Measurements from ENCODE around the gene RBM7. TPM values are rescaled to one million over a fixed set of nuclear protein-coding genes. Genes with fewer than 3 reads are reported as not detected.
A peak's percentile ranks its signal among the peaks of the same experiment; 100 is the strongest.

The RBM7 gene
- total and polyA plus RNA-seq, 2 of the 13 experiments (the other 11 are each of a cell fraction or from before 2014, with no cell fraction given) = 30.5 to 32.3 TPM

DNA sequence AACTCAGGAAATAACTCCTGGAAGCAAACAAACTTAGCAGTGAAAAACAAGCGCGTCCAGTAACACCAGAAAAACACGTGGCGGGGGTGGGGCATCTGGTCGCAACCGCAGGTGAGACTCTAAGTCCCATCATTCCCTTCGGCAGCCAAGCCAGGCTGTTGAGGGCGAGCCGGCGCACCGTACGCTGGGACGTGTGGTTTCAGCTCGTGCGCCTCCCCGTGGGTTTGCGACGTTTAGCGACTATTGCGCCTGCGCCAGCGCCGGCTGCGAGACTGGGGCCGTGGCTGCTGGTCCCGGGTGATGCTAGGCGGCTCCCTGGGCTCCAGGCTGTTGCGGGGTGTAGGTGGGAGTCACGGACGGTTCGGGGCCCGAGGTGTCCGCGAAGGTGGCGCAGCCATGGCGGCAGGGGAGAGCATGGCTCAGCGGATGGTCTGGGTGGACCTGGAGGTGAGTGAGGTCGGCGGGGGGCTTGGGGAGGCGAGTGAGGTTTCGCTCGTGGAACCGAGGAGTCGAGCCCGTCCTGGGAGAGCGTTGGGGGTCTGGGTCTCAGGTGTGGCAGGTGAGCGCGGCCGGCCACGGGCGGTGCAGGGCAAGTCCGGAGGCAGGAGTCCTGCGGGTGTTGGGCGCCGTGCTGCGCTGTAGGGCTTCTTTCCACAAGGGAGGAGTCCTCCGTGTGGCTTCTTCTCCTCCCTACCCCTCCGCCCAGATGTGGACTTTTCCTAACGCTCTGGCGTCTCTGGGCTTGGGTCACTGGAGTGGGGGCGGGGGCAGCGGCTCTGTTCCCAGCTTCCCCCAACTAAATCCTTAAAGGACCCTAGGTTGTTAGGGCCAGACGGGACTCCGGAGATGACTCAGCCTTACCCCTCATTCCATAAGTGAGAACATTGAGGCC is 39.0 kb downstream of the RBM7 start, which contains the start of gene REXO2 (continued):
- TF ChIP-seq ARHGAP35 (CRISPR knock-in tag; IDR thresholded peaks at IDR 0.05; ENCODE audit: borderline replicate concordance) (0 out of 2 replicates have a peak, but pooled peaks have one; percentile 59), TARDBP (CRISPR knock-in tag; IDR thresholded peaks at IDR 0.05) (no peak), SP140L (CRISPR knock-in tag; IDR thresholded peaks at IDR 0.05; ENCODE audit: borderline replicate concordance) (no peak), HNRNPUL1 (IDR thresholded peaks at IDR 0.05; ENCODE audit: low read depth, low read length) (no peak), ZNF337 (CRISPR knock-in tag; IDR thresholded peaks at IDR 0.05; ENCODE audit: borderline replicate concordance, low read depth) (no peak), EEA1 (CRISPR knock-in tag; IDR thresholded peaks at IDR 0.05; ENCODE audit: borderline replicate concordance) (no peak), ZNF530 (CRISPR knock-in tag; IDR thresholded peaks at IDR 0.05; ENCODE audit: low read depth) (no peak), SMAD1 (CRISPR knock-in tag; IDR thresholded peaks at IDR 0.05; ENCODE audit: borderline replicate concordance, low read depth) (no peak), TMF1 (CRISPR knock-in tag; IDR thresholded peaks at IDR 0.05; ENCODE audit: low read depth) (no peak), ZNF850 (CRISPR knock-in tag; conservative IDR thresholded peaks at IDR 0.05) (no peak), CREM (IDR thresholded peaks at IDR 0.05) (peak; percentile 62), CREM (CRISPR knock-in tag; IDR thresholded peaks at IDR 0.05) (no peak), ATM (IDR thresholded peaks at IDR 0.05; ENCODE audit: borderline replicate concordance) (no peak), ZFX (CRISPR knock-in tag; IDR thresholded peaks at IDR 0.05; ENCODE audit: low read depth) (peak; percentile 70), ZFP36L1 (CRISPR knock-in tag; IDR thresholded peaks at IDR 0.05) (no peak), NCOA2 (CRISPR knock-in tag; IDR thresholded peaks at IDR 0.05) (no peak; the same call in 1 of the 2 replicates), ZNF317 (CRISPR knock-in tag; IDR thresholded peaks at IDR 0.05) (peak; percentile 58), ZMYM4 (CRISPR knock-in tag; IDR thresholded peaks at IDR 0.05) (peak; percentile 49; the same call in 1 of the 2 replicates), RFXAP (CRISPR knock-in tag; IDR thresholded peaks at IDR 0.05; ENCODE audit: borderline replicate concordance) (0 out of 2 replicates have a peak, but pooled peaks have one; percentile 57), ZNF773 (CRISPR knock-in tag; IDR thresholded peaks at IDR 0.05; ENCODE audit: borderline replicate concordance) (0 out of 2 replicates have a peak, but pooled peaks have one; percentile 51), ZNF10 (CRISPR knock-in tag; IDR thresholded peaks at IDR 0.05; ENCODE audit: borderline replicate concordance, low read depth) (no peak), ZNF550 (CRISPR knock-in tag; IDR thresholded peaks at IDR 0.05; ENCODE audit: borderline replicate concordance) (no peak), U2AF1 (optimal IDR thresholded peaks at IDR 0.05; ENCODE audit: low read depth, low read length) (no peak), ZSCAN25 (CRISPR knock-in tag; IDR thresholded peaks at IDR 0.05) (no peak), BHLHE40 (IDR thresholded peaks at IDR 0.05; ENCODE audit: low read length) (peak; percentile 65; the same call in 1 of the 2 replicates), MTF2 (CRISPR knock-in tag; IDR thresholded peaks at IDR 0.05; ENCODE audit: borderline replicate concordance) (peak; percentile 56; the same call in 1 of the 2 replicates), RELA (CRISPR knock-in tag; IDR thresholded peaks at IDR 0.05) (no peak), ZNF563 (CRISPR knock-in tag; IDR thresholded peaks at IDR 0.05) (0 out of 2 replicates have a peak, but pooled peaks have one; percentile 12)
- TF ChIP-seq, protein P1, sequence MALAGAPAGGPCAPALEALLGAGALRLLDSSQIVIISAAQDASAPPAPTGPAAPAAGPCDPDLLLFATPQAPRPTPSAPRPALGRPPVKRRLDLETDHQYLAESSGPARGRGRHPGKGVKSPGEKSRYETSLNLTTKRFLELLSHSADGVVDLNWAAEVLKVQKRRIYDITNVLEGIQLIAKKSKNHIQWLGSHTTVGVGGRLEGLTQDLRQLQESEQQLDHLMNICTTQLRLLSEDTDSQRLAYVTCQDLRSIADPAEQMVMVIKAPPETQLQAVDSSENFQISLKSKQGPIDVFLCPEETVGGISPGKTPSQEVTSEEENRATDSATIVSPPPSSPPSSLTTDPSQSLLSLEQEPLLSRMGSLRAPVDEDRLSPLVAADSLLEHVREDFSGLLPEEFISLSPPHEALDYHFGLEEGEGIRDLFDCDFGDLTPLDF (CRISPR knock-in tag; IDR thresholded peaks at IDR 0.05) = no peak
